AG08396 (cell line): ENCODE results near the gene DAAM2.

Source experiments
- DNase-seq: peaks from one replicate; pipeline ENCODE4 v3.0.0; 2012; ENCODE audit warnings: low spot score, mixed read lengths

The DAAM2 gene

GRCh38 chr6:39819228-39819627 lies 27.1 kb downstream of the DAAM2 start:
- DNase-seq, result no peak

DNA sequence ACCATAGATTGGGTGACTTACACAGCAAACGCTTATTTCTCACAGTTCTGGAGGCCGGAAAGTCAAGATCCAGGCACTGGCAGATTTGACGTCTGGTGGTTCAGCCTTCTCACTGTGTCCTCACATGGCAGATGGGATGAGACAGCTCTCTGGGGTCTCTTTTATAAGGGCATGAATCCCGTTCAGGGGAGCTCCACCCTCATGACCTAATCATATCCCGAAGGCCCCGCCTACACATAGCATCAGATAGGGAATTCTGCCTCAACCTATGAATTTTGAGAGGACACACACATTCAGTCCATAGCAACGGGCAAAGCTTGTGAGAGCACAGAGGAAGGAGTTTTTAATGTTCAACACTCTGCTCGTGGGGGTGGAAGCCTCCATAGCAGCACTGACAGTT lies 27.5 kb downstream of the DAAM2 start:
- no peak for DNase-seq

DNA sequence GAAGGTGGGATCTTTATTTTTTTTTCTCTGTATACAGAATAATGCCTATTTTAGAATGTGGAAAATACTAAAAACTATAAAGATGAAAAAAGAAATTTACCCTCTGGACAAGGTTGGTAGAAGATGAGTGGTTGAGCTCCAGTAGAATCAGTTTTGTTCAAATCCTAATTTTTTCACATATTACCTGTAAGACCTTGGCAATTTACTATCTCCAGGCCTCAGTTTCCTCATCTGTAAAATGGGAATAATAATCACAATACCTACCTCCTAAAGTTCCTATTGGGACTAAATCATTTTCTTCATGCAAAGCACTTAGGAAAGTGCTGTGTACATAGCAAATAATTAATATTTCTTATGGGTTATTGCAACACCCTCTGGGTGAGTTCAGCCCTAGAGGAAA lies 28.4 kb downstream of the DAAM2 start:
- DNase-seq, result no peak

GRCh38 chr6:39821046-39821740 lies 29.0 kb downstream of the DAAM2 start:
- peak; percentile 22 for DNase-seq

DNA sequence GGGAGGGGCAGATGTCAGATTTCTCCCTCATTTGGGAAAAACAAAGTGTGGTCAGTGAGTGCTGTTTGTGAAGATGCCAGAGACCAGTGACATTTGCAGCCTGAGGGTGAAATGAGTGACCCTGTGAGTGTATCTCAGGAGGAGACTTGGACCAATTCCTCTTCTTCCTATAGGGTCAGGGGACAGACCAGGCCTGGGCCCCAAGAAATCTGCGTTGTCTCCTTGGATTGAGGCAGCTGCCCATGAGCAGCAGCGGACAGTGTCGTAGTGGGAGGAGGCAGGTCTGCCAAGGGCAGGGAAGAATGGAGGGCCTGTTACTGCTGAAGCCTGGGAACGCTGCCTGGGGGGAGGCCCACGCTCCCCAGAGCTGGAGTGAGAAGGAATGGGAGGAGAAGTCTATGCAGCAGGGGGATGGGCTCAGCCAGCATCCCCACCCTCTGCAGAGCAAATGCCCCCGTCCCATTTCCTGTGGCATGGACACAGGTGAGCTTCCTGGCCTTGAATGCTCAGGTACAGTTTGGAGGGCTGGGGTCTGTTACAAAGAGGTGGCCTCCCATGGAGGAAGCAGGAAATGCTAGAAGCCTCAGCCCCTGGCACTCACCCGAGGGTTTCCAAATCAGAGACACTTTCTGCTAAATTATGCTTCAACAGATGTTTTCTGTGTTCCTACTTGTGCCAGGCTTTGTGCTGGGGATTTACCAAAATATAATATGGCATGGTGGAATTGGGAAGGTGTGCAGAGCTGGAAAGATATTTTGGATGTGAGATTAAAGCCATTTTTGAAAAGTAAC lies 29.8 kb downstream of the DAAM2 start:
- no peak for DNase-seq

GRCh38 chr6:39822846-39823815 lies 31.0 kb downstream of the DAAM2 start:
- no peak for DNase-seq

GRCh38 chr6:39824030-39824926 lies 32.1 kb downstream of the DAAM2 start:
- no peak for DNase-seq

DNA sequence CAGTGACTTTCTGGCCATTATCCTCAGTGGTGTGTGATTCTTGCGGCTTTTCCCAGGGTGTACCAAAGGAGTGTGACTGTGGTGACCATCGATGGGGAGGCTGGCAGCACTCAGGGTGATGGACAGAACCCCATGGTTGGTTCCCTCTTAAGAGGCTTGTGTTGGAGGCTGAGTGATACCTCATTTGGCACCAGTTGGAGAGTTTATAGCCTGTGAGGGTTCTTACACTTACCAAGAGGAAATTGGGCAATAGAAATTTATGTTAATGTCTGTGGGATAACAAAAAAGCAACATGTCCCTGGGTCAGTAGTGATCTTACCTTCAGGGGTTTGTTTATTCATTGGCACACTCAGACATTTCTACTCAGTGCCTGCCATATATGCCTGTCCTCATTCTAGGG lies 37.2 kb downstream of the DAAM2 start:
- no peak for DNase-seq

DNA sequence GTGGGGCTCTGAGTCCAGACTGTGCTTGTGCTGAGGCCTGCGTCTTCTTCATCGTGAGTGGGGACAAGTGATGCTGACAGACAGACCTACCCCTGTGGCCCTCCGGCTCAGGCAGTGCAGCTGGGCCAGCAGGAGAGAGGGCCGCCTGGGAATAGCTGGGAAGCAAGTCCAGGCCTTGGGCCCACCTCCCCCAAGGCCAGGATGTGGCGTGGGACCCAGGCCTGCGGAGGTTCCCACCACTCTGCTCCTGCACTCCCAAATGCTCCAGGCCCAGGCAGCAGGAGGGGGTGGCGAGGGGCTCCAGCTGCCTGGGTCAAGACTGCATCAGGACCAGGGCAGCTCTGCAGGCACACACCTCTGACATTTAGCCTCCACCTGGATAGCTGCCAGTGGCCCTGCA lies 38.3 kb downstream of the DAAM2 start:
- DNase-seq, result no peak

DNA sequence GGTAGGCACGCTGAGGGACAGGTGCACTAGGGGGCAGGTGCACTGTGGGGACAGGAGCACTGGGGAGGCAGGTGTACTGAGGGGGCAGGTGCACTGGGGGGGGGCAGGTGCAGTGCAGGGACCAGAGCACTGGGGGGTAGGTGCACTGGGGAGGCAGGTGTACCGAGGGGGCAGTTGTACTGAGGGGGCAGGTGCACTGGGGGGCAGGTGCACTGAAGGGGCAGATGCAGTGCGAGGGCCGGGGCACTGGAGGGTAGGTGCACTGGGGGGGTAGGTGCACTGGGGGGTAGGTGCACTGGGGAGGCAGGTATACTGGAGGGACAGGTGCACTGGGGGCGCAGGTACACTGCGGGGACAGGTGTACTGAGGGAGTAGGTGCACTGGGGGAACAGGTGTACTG lies 39.5 kb downstream of the DAAM2 start:
- no peak for DNase-seq

DNA sequence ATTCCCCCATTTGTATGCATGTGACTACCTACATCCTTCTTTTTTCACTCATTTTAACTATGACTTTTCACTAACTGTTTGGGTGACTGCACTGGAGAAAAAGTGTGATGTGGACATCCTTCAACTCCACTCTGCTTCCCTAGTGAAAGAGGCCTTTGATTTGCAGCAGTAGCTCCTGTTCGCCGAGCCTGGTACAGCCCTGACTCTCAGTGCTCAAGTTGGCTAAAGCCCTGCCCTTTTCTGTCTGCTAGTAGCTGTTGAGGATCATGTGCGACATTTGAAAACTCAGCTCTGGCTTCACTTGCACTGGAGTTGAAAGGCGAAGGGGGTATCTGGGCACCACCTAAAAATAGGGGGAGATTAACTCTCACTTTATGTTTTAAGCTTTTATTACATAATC lies 42.1 kb downstream of the DAAM2 start:
- no peak for DNase-seq

- DNase-seq, result no peak
Observed at GRCh38 chr6:39834866-39835265, 42.7 kb downstream of the DAAM2 start.

- DNase-seq, result peak; percentile 35
Observed at GRCh38 chr6:39835821-39836295, 43.7 kb downstream of the DAAM2 start.

DNA sequence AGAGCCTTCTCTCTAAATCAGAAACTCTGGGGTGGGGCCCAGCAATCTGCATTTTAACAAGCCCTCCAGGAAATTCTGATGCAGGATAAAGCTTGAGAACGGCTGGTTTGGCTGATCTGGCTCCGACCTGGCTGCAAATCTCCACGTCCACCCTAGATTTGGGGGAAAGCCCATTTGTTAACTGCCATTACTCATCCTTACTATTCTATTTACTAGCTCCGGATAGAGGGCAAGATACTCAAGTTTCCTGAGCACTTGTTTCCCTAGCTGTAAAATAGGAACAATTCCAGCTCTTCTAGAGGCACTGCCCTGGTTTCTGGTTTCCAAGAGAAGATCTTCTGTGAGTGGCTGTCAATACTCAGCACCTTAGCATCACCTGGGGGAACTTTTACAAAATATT lies 44.4 kb downstream of the DAAM2 start:
- DNase-seq, result peak; percentile 29

- no peak for DNase-seq
Observed at GRCh38 chr6:39839445-39839844, 47.3 kb downstream of the DAAM2 start.

GRCh38 chr6:39840781-39841180 lies 48.6 kb downstream of the DAAM2 start:
- DNase-seq, result no peak

DNA sequence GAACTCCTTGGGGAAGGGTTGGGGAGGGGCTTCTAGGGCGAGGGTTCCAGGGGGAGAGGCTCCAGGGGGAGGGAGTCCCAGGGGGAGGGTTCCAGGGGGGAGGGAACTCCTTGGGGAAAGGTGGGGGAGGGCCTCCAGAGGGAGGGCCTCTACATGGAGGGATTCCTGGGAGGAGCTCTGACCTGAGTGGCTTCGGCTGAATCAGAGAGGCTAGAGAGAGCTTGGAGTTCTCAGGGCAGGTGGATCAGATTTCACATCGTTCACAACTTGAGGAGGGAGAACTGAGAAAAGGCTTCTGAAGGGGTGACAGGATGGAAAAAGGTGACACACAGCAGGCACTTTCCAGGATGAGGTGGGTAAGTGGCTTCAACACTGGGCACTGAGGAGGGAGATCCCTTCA lies 49.1 kb downstream of the DAAM2 start:
- no peak for DNase-seq

GRCh38 chr6:39841923-39842322 lies 49.7 kb downstream of the DAAM2 start:
- no peak for DNase-seq

DNA sequence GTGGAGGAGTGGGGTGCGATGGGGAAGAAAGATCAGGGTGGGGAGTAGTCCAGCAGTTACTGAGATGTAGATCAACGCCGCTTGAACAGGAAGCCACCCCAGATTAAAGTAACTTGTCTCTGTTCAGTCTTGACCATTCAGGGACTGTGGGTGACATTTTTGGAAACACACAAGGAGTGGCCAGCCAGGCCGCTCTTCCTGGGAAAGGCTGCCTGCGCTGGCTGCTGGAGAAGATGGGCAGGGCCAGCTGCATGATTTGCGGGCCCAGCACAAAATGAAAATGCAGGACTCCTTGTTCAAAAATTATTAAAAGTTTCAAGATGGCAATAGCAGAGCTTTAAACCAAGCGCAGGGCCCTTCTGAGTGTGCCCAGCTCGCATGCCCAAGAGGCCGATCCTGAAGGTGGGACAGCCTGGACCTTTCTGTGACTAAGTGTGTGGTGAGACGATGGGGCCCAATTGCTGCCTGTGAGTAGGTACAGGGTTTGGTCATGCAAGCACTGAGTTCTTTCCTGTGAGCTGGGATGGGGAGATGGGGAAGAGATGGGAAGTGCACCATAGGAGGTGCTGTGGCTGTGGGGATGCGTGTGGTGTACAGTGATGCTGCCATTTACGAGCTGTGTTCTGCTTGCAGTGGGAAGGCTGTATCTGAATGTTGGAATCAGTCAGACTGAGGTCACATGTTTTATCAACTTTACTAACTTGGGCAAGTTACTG lies 51.3 kb downstream of the DAAM2 start:
- DNase-seq, result peak; percentile 36

GRCh38 chr6:39844866-39845265 lies 52.7 kb downstream of the DAAM2 start:
- no peak for DNase-seq

DNA sequence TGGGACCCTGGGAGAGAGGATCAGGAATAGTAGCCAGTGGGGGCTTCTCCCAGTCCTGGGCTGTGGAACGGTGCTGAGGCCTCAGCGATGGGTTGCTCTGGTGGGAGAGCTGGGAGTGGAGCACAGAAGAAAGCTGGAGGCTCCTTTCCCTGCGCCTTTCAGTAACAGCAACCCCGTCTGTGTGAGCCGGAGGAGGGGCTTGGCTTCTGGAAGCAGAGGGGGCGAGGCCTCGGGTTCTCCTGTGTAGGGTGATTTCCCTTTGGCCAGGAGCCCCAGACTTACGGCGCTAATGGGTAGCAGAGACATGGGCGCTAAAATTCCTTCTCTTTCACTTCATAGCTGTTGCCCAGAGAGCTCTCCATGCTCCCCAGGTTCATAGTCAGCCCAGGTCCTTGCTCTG lies 55.0 kb downstream of the DAAM2 start:
- peak; percentile 28 for DNase-seq
